Stimulated activated CD8-positive, alpha-beta memory T cell treated with anti-CD3 and anti-CD28 coated beads, Interleukin-7, amount 100 ng/mL, for 24 hours (primary cell): ENCODE measurements around the gene GPR137.
"Not testable (repeated sequence)": the region's sequence is repeated elsewhere in the genome, so short reads cannot be mapped to it uniquely, and the experiment has no call there.

Source experiments
- DNase-seq: peaks from one replicate; pipeline ENCODE4 v3.0.0-alpha.2; 2020; ENCODE audit warnings: low read depth

The GPR137 gene

GRCh38 chr11:64284962-64285884 lies at the start of gene GPR137:
TSS of gene GPR137 (plus strand) at chr11:64285848. CDS start at chr11:64286525, 677 bp downstream.
- DNase-seq = peak; percentile 87

GRCh38 chr11:64237484-64237951 lies 48.1 kb upstream of the GPR137 start:
- no peak for DNase-seq

- no peak for DNase-seq
These were observed 47.6 kb upstream of the GPR137 start for GRCh38 chr11:64238076-64238475.

- DNase-seq = no peak
These were observed 46.6 kb upstream of the GPR137 start for GRCh38 chr11:64238999-64239398.

- DNase-seq = no peak
These were observed 45.8 kb upstream of the GPR137 start for GRCh38 chr11:64239662-64240434.

- peak; percentile 93 for DNase-seq
These were observed 45.0 kb upstream of the GPR137 start, which contains the start of gene FKBP2 for GRCh38 chr11:64240435-64241240. TSS of gene FKBP2 (plus strand) at chr11:64241095. CDS start at chr11:64242388, 1,293 bp downstream.

GRCh38 chr11:64241241-64241490 lies 44.5 kb upstream of the GPR137 start:
- DNase-seq = peak; percentile 99

GRCh38 chr11:64241491-64242374 lies 43.9 kb upstream of the GPR137 start:
- DNase-seq = no peak

GRCh38 chr11:64243236-64243854 lies 42.3 kb upstream of the GPR137 start:
- DNase-seq = no peak

GRCh38 chr11:64244107-64244506 lies 41.5 kb upstream of the GPR137 start:
- no peak for DNase-seq

GRCh38 chr11:64244966-64245365 lies 40.7 kb upstream of the GPR137 start:
- DNase-seq = no peak

- DNase-seq = no peak
These were observed 40.2 kb upstream of the GPR137 start for GRCh38 chr11:64245401-64245796.

GRCh38 chr11:64245797-64246620 lies 39.6 kb upstream of the GPR137 start:
- DNase-seq = peak; percentile 64

- not testable (repeated sequence) for DNase-seq
These were observed 39.1 kb upstream of the GPR137 start for GRCh38 chr11:64246621-64246870.

GRCh38 chr11:64246871-64247728 lies 38.5 kb upstream of the GPR137 start, which contains the start of gene PPP1R14B:
TSS of gene PPP1R14B (minus strand) at chr11:64246943. CDS start at chr11:64246673, 270 bp downstream.
- DNase-seq = peak; percentile 67

- DNase-seq = no peak
These were observed 37.7 kb upstream of the GPR137 start for GRCh38 chr11:64247729-64248531.

- DNase-seq = no peak
These were observed 37.1 kb upstream of the GPR137 start for GRCh38 chr11:64248578-64248977.

- DNase-seq = no peak
These were observed 36.6 kb upstream of the GPR137 start for GRCh38 chr11:64249038-64249437.
